MM.1S (cell line): Measurements from ENCODE around the gene FCHO1.

Experiments
- CTCF ChIP-seq: fragments of 300-600 bp; sonication (generic); IDR thresholded peaks from 2 replicates; pipeline ENCODE4 v1.5.1; 2016; ENCODE audit warnings: antibody characterized with exemption, low read length, mixed read lengths
- EZH2phosphoT487 ChIP-seq: fragments of 300-600 bp; sonication (generic); IDR thresholded peaks from 2 replicates; pipeline ENCODE4 v1.6.1; 2018; ENCODE audit warnings: antibody characterized with exemption, low read length

GRCh38 chr19:17718550-17718946, 32.7 kb upstream of the FCHO1 start:
- no peak for TF ChIP-seq CTCF
- TF ChIP-seq EZH2phosphoT487 = no peak
